HCT116 (cell line): ENCODE data around the gene PCLO. TPM values are rescaled to one million over a fixed set of nuclear protein-coding genes. Genes with fewer than 3 reads are reported as not detected.

ENCODE experiments used
- ATAC-seq: fragments of 200-7000 bp; cut with Tn5 transposase; 2 replicates; pipeline ENCODE4 v1.9.1; 2020; ENCODE audit warnings: mild to moderate bottlenecking, moderate library complexity
- BruUV-seq: library from RNA; stranded (reverse); fragments of 400-500 nt; replicated peaks from 2 replicates; lab custom pipeline; 2021; lab: Mats Ljungman, UMichigan
- CTCF ChIA-PET: fragments of 300-600 bp; sonication (Branson Sonifier 250); formaldehyde crosslinking; loops from one replicate; lab custom pipeline; 2021; ENCODE audit warnings: antibody characterized with exemption; lab: Charles Lee
- POLR2A ChIA-PET: fragments of 300-600, 350-600 bp; sonication (Branson Sonifier 250); formaldehyde crosslinking; loops from one replicate; lab custom pipeline; 2021; ENCODE audit warnings: antibody characterized with exemption; lab: Charles Lee
- RAD21 ChIA-PET, 2 experiments: fragments of 300-600 bp; sonication (Branson Sonifier 250); formaldehyde crosslinking; loops; one replicate each; lab custom pipeline; 2023; ENCODE audit warnings: low total read pairs in 2 of 2; ENCODE audit not compliant: uncharacterized antibody in 2 of 2, unreplicated experiment in 2 of 2, low non-redundant PET in 1 of 2; lab: Charles Lee
- DNase-seq: peaks from one replicate; pipeline ENCODE4 v3.0.0-alpha.2; 2010; ENCODE audit warnings: low read depth, low spot score
- H2AFZ ChIP-seq: fragments of 200-600 bp; shearing (Covaris generic), sonication (generic); 2 replicates; pipeline ENCODE4 v1.6.1; 2017; ENCODE audit warnings: low read depth, mixed run types, mixed read lengths, antibody characterized with exemption, low read length; ENCODE audit not compliant: poor library complexity, severe bottlenecking
- H3K27ac ChIP-seq: 2 replicates; pipeline ENCODE4 v1.5.1; 2012; ENCODE audit warnings: low read depth, low read length
- H3K27me3 ChIP-seq: fragments of 200-600 bp; sonication (generic); 2 replicates; pipeline ENCODE4 v1.6.1; 2016; ENCODE audit warnings: mixed run types, low read length, mixed read lengths; ENCODE audit not compliant: insufficient read depth
- H3K36me3 ChIP-seq, 2 experiments: fragments of 200-500 bp in 1 of 2; fragments of 200-600 bp in 1 of 2; sonication (Bioruptor generic) in 1 of 2; sonication (generic) in 1 of 2; 2 replicates each; pipeline versions ENCODE4 v1.5.1 to v1.6.1; 2014 to 2016; ENCODE audit warnings: low read length in 2 of 2, inconsistent platforms in 1 of 2, mixed read lengths in 1 of 2, mixed run types in 1 of 2; ENCODE audit not compliant: insufficient read depth in 2 of 2, control insufficient read depth in 1 of 2
- H3K4me1 ChIP-seq, 2 experiments: fragments of 200-600 bp in 1 of 2; sonication (generic) in 1 of 2; 2 replicates each; pipeline versions ENCODE4 v1.5.1 to v1.6.1; 2012 to 2017; ENCODE audit warnings: low read length in 2 of 2, inconsistent platforms in 1 of 2, mild to moderate bottlenecking in 1 of 2, mixed read lengths in 1 of 2, mixed run types in 1 of 2, moderate library complexity in 1 of 2; ENCODE audit not compliant: insufficient read depth in 2 of 2, control insufficient read depth in 1 of 2
- H3K4me2 ChIP-seq: fragments of 200-600 bp; sonication (generic); 2 replicates; pipeline ENCODE4 v1.6.1; 2017; ENCODE audit warnings: mixed run types, low read length, mixed read lengths
- H3K4me3 ChIP-seq, 2 experiments: fragments of 200-600 bp in 1 of 2; sonication (generic) in 1 of 2; replicated peaks in 1 of 2; 2 replicates each; pipeline ENCODE4 v1.5.1; 2011 to 2016; ENCODE audit warnings: low read length in 2 of 2, control low read depth in 1 of 2, low read depth in 1 of 2, mild to moderate bottlenecking in 1 of 2, mixed read lengths in 1 of 2, mixed run types in 1 of 2
- H3K79me2 ChIP-seq: fragments of 200-600 bp; sonication (generic); 2 replicates; pipeline ENCODE4 v1.6.1; 2017; ENCODE audit warnings: mild to moderate bottlenecking, mixed run types, low read length, moderate library complexity, mixed read lengths; ENCODE audit not compliant: insufficient read depth
- H3K9ac ChIP-seq: fragments of 200-600 bp; sonication (generic); 2 replicates; pipeline ENCODE4 v1.6.1; 2016; ENCODE audit warnings: low read length, mixed read lengths
- H3K9me2 ChIP-seq: fragments of 200-600 bp; sonication (generic), shearing (Covaris generic); 2 replicates; pipeline ENCODE4 v1.6.1; 2017; ENCODE audit warnings: mixed run types, mild to moderate bottlenecking, moderate library complexity; ENCODE audit not compliant: insufficient read depth
- H3K9me3 ChIP-seq, 2 experiments: fragments of 200-500 bp in 1 of 2; fragments of 200-600 bp in 1 of 2; sonication (Bioruptor generic) in 1 of 2; sonication (generic) in 1 of 2; 2 replicates each; pipeline ENCODE4 v1.6.1; 2014 to 2017; ENCODE audit warnings: low read length in 2 of 2, mixed read lengths in 2 of 2, inconsistent platforms in 1 of 2, low read depth in 1 of 2, mild to moderate bottlenecking in 1 of 2, mixed run types in 1 of 2, moderate library complexity in 1 of 2; ENCODE audit not compliant: control insufficient read depth in 1 of 2, insufficient read depth in 1 of 2
- H4K20me1 ChIP-seq: fragments of 200-600 bp; sonication (generic), shearing (Covaris generic); 2 replicates; pipeline ENCODE4 v1.6.1; 2017; ENCODE audit warnings: mixed run types, mild to moderate bottlenecking, moderate library complexity; ENCODE audit not compliant: insufficient read depth
- CEBPB ChIP-seq: IDR thresholded peaks from 2 replicates; pipeline ENCODE4 v1.6.1; 2012; ENCODE audit warnings: low read depth
- EGR1 ChIP-seq: IDR thresholded peaks from 2 replicates; pipeline ENCODE4 v1.6.1; 2012; ENCODE audit warnings: low read depth
- EZH2phosphoT487 ChIP-seq: fragments of 200-600 bp; IDR thresholded peaks from 2 replicates; pipeline ENCODE4 v1.6.1; 2018; ENCODE audit warnings: antibody characterized with exemption, borderline replicate concordance
- JUND ChIP-seq: IDR thresholded peaks from 2 replicates; pipeline ENCODE4 v1.6.1; 2012
- REST ChIP-seq: IDR thresholded peaks from 2 replicates; pipeline ENCODE4 v1.6.1; 2012; ENCODE audit warnings: low read depth
- TCF7L2 ChIP-seq: IDR thresholded peaks from 2 replicates; pipeline ENCODE4 v1.7.0; 2011; ENCODE audit warnings: borderline replicate concordance, inconsistent platforms; ENCODE audit not compliant: insufficient read depth, insufficient read length; ENCODE audit errors: extremely low read depth
- ZFX ChIP-seq: fragments of 450-650 bp; IDR thresholded peaks from 2 replicates; pipeline ENCODE4 v1.6.1; 2017
- intact Hi-C: fragments of 100-400 bp; cut with micrococcal nuclease; formaldehyde crosslinking; loops from 2 replicates; pipeline ENCODE4 v1.10.0; 2022
- total RNA-seq: library from RNA; stranded (reverse); gene quantifications from one replicate; pipeline ENCODE4 v1.2.1, GENCODE V29; 2021; ENCODE audit not compliant: unreplicated experiment

The PCLO gene
- total RNA-seq, 1 experiment from 2014 or later = 2.4 TPM

- TF ChIP-seq REST = no peak
- TF ChIP-seq TCF7L2 = no peak
- TF ChIP-seq EGR1 = no peak
- TF ChIP-seq JUND = no peak
- TF ChIP-seq ZFX = no peak
- no peak for TF ChIP-seq CEBPB
- no peak for TF ChIP-seq EZH2phosphoT487
- TF ChIP-seq, all 23 proteins: peak for 0
Observed at GRCh38 chr7:82959528-82959927, 203.2 kb downstream of the PCLO start (continued).

- intact Hi-C loops = no loop called here
- H3K4me3 ChIP-seq = no peak overlapping the region
- H3K27ac ChIP-seq = no peak overlapping the region
- RAD21 ChIA-PET = no interaction called here
- no peak overlapping the region for H3K4me2 ChIP-seq
- no peaks in the 10 kb centered on the region for H4K20me1 ChIP-seq
- H3K36me3 ChIP-seq = no peaks in the 10 kb centered on the region
- TF ChIP-seq TCF7L2 (no peak), JUND (no peak)
- TF ChIP-seq, all 23 proteins: peak for 0
- H3K9ac ChIP-seq = no peak overlapping the region
- POLR2A ChIA-PET = no interaction called here
- H3K79me2 ChIP-seq = no peaks in the 10 kb centered on the region
- H3K9me3 ChIP-seq = no peaks in the 10 kb centered on the region
- CTCF ChIA-PET = no interaction called here
- DNase-seq = no peak
- no peaks in the 10 kb centered on the region for H3K4me1 ChIP-seq
- BruUV-seq = no TSS peak
- no peak for ATAC-seq
- no peaks in the 10 kb centered on the region for H3K27me3 ChIP-seq
- H2AFZ ChIP-seq = no peak overlapping the region
- H3K9me2 ChIP-seq = no peaks in the 10 kb centered on the region
Observed at GRCh38 chr7:82957521-82957920, 205.2 kb downstream of the PCLO start.
